HCT116 (cell line): ENCODE data around the gene MMP23B. TPM values are rescaled to one million over a fixed set of nuclear protein-coding genes. Genes with fewer than 3 reads are reported as not detected.

Experiments used
- ATAC-seq: fragments of 200-7000 bp; cut with Tn5 transposase; 2 replicates; pipeline ENCODE4 v1.9.1; 2020; ENCODE audit warnings: mild to moderate bottlenecking, moderate library complexity
- BruUV-seq: library from RNA; stranded (reverse); fragments of 400-500 nt; replicated peaks from 2 replicates; lab custom pipeline; 2021; lab: Mats Ljungman, UMichigan
- CTCF ChIA-PET: fragments of 300-600 bp; sonication (Branson Sonifier 250); formaldehyde crosslinking; loops from one replicate; lab custom pipeline; 2021; ENCODE audit warnings: antibody characterized with exemption; lab: Charles Lee
- POLR2A ChIA-PET: fragments of 300-600, 350-600 bp; sonication (Branson Sonifier 250); formaldehyde crosslinking; loops from one replicate; lab custom pipeline; 2021; ENCODE audit warnings: antibody characterized with exemption; lab: Charles Lee
- RAD21 ChIA-PET, 2 experiments: fragments of 300-600 bp; sonication (Branson Sonifier 250); formaldehyde crosslinking; loops; one replicate each; lab custom pipeline; 2023; ENCODE audit warnings: low total read pairs in 2 of 2; ENCODE audit not compliant: uncharacterized antibody in 2 of 2, unreplicated experiment in 2 of 2, low non-redundant PET in 1 of 2; lab: Charles Lee
- DNase-seq: peaks from one replicate; pipeline ENCODE4 v3.0.0-alpha.2; 2010; ENCODE audit warnings: low read depth, low spot score
- H2AFZ ChIP-seq: fragments of 200-600 bp; shearing (Covaris generic), sonication (generic); 2 replicates; pipeline ENCODE4 v1.6.1; 2017; ENCODE audit warnings: low read depth, mixed run types, mixed read lengths, antibody characterized with exemption, low read length; ENCODE audit not compliant: poor library complexity, severe bottlenecking
- H3K27ac ChIP-seq: 2 replicates; pipeline ENCODE4 v1.5.1; 2012; ENCODE audit warnings: low read depth, low read length
- H3K27me3 ChIP-seq: fragments of 200-600 bp; sonication (generic); 2 replicates; pipeline ENCODE4 v1.6.1; 2016; ENCODE audit warnings: mixed run types, low read length, mixed read lengths; ENCODE audit not compliant: insufficient read depth
- H3K36me3 ChIP-seq, 2 experiments: fragments of 200-500 bp in 1 of 2; fragments of 200-600 bp in 1 of 2; sonication (Bioruptor generic) in 1 of 2; sonication (generic) in 1 of 2; 2 replicates each; pipeline versions ENCODE4 v1.5.1 to v1.6.1; 2014 to 2016; ENCODE audit warnings: low read length in 2 of 2, inconsistent platforms in 1 of 2, mixed read lengths in 1 of 2, mixed run types in 1 of 2; ENCODE audit not compliant: insufficient read depth in 2 of 2, control insufficient read depth in 1 of 2
- H3K4me1 ChIP-seq, 2 experiments: fragments of 200-600 bp in 1 of 2; sonication (generic) in 1 of 2; 2 replicates each; pipeline versions ENCODE4 v1.5.1 to v1.6.1; 2012 to 2017; ENCODE audit warnings: low read length in 2 of 2, inconsistent platforms in 1 of 2, mild to moderate bottlenecking in 1 of 2, mixed read lengths in 1 of 2, mixed run types in 1 of 2, moderate library complexity in 1 of 2; ENCODE audit not compliant: insufficient read depth in 2 of 2, control insufficient read depth in 1 of 2
- H3K4me2 ChIP-seq: fragments of 200-600 bp; sonication (generic); 2 replicates; pipeline ENCODE4 v1.6.1; 2017; ENCODE audit warnings: mixed run types, low read length, mixed read lengths
- H3K4me3 ChIP-seq, 2 experiments: fragments of 200-600 bp in 1 of 2; sonication (generic) in 1 of 2; replicated peaks in 1 of 2; 2 replicates each; pipeline ENCODE4 v1.5.1; 2011 to 2016; ENCODE audit warnings: low read length in 2 of 2, control low read depth in 1 of 2, low read depth in 1 of 2, mild to moderate bottlenecking in 1 of 2, mixed read lengths in 1 of 2, mixed run types in 1 of 2
- H3K79me2 ChIP-seq: fragments of 200-600 bp; sonication (generic); 2 replicates; pipeline ENCODE4 v1.6.1; 2017; ENCODE audit warnings: mild to moderate bottlenecking, mixed run types, low read length, moderate library complexity, mixed read lengths; ENCODE audit not compliant: insufficient read depth
- H3K9ac ChIP-seq: fragments of 200-600 bp; sonication (generic); 2 replicates; pipeline ENCODE4 v1.6.1; 2016; ENCODE audit warnings: low read length, mixed read lengths
- H3K9me2 ChIP-seq: fragments of 200-600 bp; sonication (generic), shearing (Covaris generic); 2 replicates; pipeline ENCODE4 v1.6.1; 2017; ENCODE audit warnings: mixed run types, mild to moderate bottlenecking, moderate library complexity; ENCODE audit not compliant: insufficient read depth
- H3K9me3 ChIP-seq, 2 experiments: fragments of 200-500 bp in 1 of 2; fragments of 200-600 bp in 1 of 2; sonication (Bioruptor generic) in 1 of 2; sonication (generic) in 1 of 2; 2 replicates each; pipeline ENCODE4 v1.6.1; 2014 to 2017; ENCODE audit warnings: low read length in 2 of 2, mixed read lengths in 2 of 2, inconsistent platforms in 1 of 2, low read depth in 1 of 2, mild to moderate bottlenecking in 1 of 2, mixed run types in 1 of 2, moderate library complexity in 1 of 2; ENCODE audit not compliant: control insufficient read depth in 1 of 2, insufficient read depth in 1 of 2
- H4K20me1 ChIP-seq: fragments of 200-600 bp; sonication (generic), shearing (Covaris generic); 2 replicates; pipeline ENCODE4 v1.6.1; 2017; ENCODE audit warnings: mixed run types, mild to moderate bottlenecking, moderate library complexity; ENCODE audit not compliant: insufficient read depth
- ELF1 ChIP-seq: IDR thresholded peaks from 2 replicates; pipeline ENCODE4 v1.6.1; 2012; ENCODE audit warnings: low read depth, borderline replicate concordance
- EZH2phosphoT487 ChIP-seq: fragments of 200-600 bp; IDR thresholded peaks from 2 replicates; pipeline ENCODE4 v1.6.1; 2018; ENCODE audit warnings: antibody characterized with exemption, borderline replicate concordance
- POLR2A ChIP-seq: IDR thresholded peaks from 2 replicates; pipeline ENCODE4 v1.7.0; 2011; ENCODE audit warnings: borderline replicate concordance; ENCODE audit not compliant: insufficient read depth, insufficient read length; ENCODE audit errors: extremely low read depth
- POLR2AphosphoS5 ChIP-seq: IDR thresholded peaks from 2 replicates; pipeline ENCODE4 v1.6.1; 2011; ENCODE audit warnings: mild to moderate bottlenecking, low read depth, low read length, moderate library complexity
- RAD21 ChIP-seq: IDR thresholded peaks from 2 replicates; pipeline ENCODE4 v1.6.1; 2012; ENCODE audit warnings: low read depth, mild to moderate bottlenecking
- ZFX ChIP-seq: fragments of 450-650 bp; IDR thresholded peaks from 2 replicates; pipeline ENCODE4 v1.6.1; 2017
- ZNF274 ChIP-seq: fragments of 200-500 bp; sonication (Bioruptor generic); IDR thresholded peaks from 2 replicates; pipeline ENCODE4 v1.6.1; 2014; ENCODE audit warnings: mild to moderate bottlenecking, low read depth, low read length, inconsistent platforms
- intact Hi-C: fragments of 100-400 bp; cut with micrococcal nuclease; formaldehyde crosslinking; loops from 2 replicates; pipeline ENCODE4 v1.10.0; 2022
- total RNA-seq: library from RNA; stranded (reverse); gene quantifications from one replicate; pipeline ENCODE4 v1.2.1, GENCODE V29; 2021; ENCODE audit not compliant: unreplicated experiment
- TF ChIP-seq, protein P1 (sequence below): IDR thresholded peaks from 2 replicates; pipeline ENCODE4 v1.6.1; 2012; ENCODE audit warnings: low read depth
- TF ChIP-seq, protein P2 (sequence below): IDR thresholded peaks from 2 replicates; pipeline ENCODE4 v1.6.1; 2012

MMP23B gene
- total RNA-seq, 1 experiment from 2014 or later: 8.7 TPM

GRCh38 chr1:1605034-1605591 is 26.9 kb upstream of the MMP23B start (continued):
- TF ChIP-seq, protein P1, sequence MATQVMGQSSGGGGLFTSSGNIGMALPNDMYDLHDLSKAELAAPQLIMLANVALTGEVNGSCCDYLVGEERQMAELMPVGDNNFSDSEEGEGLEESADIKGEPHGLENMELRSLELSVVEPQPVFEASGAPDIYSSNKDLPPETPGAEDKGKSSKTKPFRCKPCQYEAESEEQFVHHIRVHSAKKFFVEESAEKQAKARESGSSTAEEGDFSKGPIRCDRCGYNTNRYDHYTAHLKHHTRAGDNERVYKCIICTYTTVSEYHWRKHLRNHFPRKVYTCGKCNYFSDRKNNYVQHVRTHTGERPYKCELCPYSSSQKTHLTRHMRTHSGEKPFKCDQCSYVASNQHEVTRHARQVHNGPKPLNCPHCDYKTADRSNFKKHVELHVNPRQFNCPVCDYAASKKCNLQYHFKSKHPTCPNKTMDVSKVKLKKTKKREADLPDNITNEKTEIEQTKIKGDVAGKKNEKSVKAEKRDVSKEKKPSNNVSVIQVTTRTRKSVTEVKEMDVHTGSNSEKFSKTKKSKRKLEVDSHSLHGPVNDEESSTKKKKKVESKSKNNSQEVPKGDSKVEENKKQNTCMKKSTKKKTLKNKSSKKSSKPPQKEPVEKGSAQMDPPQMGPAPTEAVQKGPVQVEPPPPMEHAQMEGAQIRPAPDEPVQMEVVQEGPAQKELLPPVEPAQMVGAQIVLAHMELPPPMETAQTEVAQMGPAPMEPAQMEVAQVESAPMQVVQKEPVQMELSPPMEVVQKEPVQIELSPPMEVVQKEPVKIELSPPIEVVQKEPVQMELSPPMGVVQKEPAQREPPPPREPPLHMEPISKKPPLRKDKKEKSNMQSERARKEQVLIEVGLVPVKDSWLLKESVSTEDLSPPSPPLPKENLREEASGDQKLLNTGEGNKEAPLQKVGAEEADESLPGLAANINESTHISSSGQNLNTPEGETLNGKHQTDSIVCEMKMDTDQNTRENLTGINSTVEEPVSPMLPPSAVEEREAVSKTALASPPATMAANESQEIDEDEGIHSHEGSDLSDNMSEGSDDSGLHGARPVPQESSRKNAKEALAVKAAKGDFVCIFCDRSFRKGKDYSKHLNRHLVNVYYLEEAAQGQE: no peak
- TF ChIP-seq RAD21 (no peak), ZFX (no peak), POLR2A (no peak), ZNF274 (no peak), POLR2AphosphoS5 (no peak), ELF1 (no peak)
- TF ChIP-seq, protein P2, sequence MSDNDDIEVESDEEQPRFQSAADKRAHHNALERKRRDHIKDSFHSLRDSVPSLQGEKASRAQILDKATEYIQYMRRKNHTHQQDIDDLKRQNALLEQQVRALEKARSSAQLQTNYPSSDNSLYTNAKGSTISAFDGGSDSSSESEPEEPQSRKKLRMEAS: no peak
- TF ChIP-seq, all 23 proteins: peak for 0

GRCh38 chr1:1605724-1606123 is 26.2 kb upstream of the MMP23B start:
- BruUV-seq: no TSS peak
- DNase-seq (no peak), ATAC-seq (no peak)
- Histone ChIP-seq H3K9me3 (no peaks in the 10 kb centered on the region), H3K79me2 (no peaks in the 10 kb centered on the region), H3K9me2 (no peaks in the 10 kb centered on the region), H2AFZ (no peak overlapping the region), H4K20me1 (no peaks in the 10 kb centered on the region), H3K4me1 (peaks cover 0 to 3% of the 10 kb centered on the region in 2 experiments; a peak in 2 of 4 replicates), H3K36me3 (no peaks in the 10 kb centered on the region), H3K27me3 (no peaks in the 10 kb centered on the region), H3K4me3 (no peak overlapping the region), H3K4me2 (no peak overlapping the region), H3K9ac (no peak overlapping the region), H3K27ac (no peak overlapping the region)
- ChIA-PET RAD21 (no interaction called here), POLR2A (no interaction called here), CTCF (no interaction called here)
- TF ChIP-seq EZH2phosphoT487: no peak
- intact Hi-C loops: no loop called here
